GM18868 (cell line): ENCODE measurements around the gene LY9.

Experiments
- ATAC-seq: cut with Tn5 transposase; IDR thresholded peaks from one replicate; pipeline ENCODE4 v1.9.1; 2021; ENCODE audit warnings: mild to moderate bottlenecking, moderate library complexity; ENCODE audit not compliant: unreplicated experiment

LY9 gene

GRCh38 chr1:160800142-160800541 is 4.2 kb downstream of the LY9 start:
- ATAC-seq, result no peak

GRCh38 chr1:160800645-160801408 is 4.9 kb downstream of the LY9 start:
- no peak for ATAC-seq

- no peak for ATAC-seq
Measured at GRCh38 chr1:160801836-160802580, 6.0 kb downstream of the LY9 start.

DNA sequence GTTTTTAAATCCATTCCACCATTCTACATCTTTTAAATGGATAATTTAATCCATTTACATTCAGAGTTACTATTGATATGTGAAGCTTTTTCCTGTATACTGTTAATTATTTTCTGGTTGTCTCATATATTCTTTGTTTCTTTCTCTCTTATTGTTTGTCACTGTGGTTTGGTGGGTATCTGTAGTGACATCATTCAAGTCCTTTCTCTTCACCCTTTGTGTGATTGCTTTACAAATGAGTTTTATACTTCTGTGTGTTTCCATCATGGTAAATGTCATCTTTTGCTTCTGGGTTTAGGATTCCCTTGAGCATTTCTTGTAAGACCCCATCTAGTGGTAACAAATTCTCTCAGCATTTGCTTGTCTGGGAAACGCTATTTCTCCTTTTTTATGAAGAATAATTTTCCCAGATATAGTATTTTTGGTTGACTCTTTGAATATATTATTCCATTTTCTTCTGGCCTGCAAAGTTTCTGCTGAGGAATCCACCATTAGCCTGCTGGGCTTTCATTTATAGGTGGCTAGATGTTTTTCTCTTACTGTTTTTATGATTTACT is 10.2 kb downstream of the LY9 start:
- no peak for ATAC-seq

- ATAC-seq, result no peak
Measured at GRCh38 chr1:160806784-160807183, 10.8 kb downstream of the LY9 start.

GRCh38 chr1:160807247-160807646 is 11.3 kb downstream of the LY9 start:
- ATAC-seq, result no peak

DNA sequence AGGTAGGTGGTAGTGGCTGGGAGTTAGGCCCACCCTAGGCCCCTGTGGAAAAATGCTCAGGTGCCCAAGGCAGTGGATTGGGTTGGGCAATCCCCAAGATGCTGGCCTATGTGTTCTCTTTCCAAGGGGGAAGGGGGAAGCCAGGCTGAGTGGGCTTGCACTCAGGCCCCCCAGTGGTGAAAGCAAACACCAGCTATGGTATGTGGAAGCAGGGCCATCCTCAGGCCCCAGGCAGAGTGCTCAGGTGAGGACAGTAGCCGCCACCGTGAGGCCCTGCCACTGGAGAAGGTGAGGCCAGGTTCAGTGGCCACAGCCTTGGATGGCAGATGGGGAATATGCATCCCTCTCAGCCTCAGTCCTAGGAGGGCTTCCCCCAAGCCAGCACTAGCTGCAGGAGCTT is 11.8 kb downstream of the LY9 start:
- no peak for ATAC-seq

DNA sequence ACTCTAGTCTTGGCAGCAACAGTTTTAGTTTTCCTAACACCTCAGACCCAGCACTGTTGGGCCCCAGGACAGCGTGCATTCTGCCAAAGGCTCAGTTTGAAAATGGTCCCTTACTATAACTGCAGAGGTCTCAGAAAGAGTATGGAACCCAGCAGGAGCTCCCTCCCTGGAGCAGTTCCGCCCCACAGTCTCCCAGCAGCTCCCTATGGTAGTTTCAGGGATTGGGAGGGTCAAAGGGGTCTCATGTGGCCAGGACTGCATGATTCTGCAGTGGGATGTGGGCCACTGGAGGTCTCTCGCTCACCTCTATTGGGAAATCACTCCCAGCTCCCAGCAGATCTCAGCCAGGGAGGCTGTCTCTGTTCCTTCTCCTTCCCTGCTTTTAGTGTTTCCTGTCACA is 12.3 kb downstream of the LY9 start:
- no peak for ATAC-seq

GRCh38 chr1:160810486-160810885 is 14.5 kb downstream of the LY9 start:
- no peak for ATAC-seq

- no peak for ATAC-seq
Measured at GRCh38 chr1:160811147-160811546, 15.2 kb downstream of the LY9 start.

DNA sequence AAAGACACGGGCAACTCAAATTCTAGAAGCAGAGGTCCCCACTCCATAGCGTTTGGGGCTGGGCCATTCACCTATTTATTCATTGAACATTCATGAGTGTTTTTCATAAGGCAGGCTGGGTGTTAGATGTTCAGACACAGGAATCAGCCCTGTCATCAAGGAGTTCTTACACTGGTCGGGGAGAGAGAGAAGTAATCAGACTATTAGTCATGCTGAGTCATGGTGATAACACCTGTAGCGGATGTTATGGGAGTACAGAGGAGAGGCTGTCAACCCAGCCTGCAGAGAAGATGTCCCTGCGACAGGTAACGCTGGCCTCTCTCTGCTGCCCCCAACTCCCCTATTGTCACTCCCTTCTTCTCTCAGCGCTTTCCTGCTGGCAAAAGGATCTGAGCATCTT is 17.2 kb downstream of the LY9 start:
- no peak for ATAC-seq

DNA sequence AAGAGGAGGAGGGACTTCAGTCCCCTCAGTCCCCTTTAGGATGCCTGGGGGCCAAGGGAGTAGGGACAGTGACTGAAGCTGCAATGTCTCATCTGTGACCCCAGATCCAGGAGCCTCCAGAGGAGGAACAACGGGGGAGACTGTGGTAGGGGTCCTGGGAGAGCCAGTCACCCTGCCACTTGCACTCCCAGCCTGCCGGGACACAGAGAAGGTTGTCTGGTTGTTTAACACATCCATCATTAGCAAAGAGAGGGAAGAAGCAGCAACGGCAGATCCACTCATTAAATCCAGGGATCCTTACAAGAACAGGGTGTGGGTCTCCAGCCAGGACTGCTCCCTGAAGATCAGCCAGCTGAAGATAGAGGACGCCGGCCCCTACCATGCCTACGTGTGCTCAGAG is 18.3 kb downstream of the LY9 start:
- ATAC-seq, result no peak

GRCh38 chr1:160814856-160815255 is 18.9 kb downstream of the LY9 start:
- no peak for ATAC-seq

DNA sequence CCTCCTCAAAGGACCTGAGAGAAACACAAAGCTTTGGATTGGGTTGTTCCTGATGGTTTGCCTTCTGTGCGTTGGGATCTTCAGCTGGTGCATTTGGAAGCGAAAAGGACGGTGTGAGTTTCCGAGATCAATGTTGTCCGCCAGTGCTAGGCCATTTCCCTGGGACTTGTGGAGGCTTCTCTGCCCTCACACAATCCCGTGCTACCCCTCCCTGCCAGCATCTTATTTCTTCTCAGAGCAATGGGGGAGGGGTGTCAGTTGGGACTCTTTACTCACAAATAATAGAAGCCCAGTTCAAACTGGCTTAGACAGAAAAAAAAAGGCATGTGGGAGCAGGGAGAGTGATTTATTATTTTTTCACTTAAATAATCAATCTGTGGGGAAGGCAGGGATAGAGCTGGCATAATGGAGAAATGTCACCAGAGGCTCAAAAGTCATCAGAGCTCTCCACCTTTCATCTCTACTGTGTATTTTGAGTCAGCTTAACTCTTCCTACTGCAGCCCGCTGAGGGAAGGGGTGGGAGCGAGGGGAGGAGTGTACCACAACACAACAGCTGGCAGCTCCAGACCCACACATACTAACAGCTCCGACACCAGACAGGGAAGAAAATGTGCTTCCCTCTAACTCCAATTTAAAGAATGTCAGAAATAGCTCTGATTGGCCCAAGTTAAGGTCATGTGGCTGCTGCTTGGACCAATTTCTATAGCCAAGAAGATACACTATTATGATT is 22.4 kb downstream of the LY9 start:
- ATAC-seq, result no peak

- ATAC-seq, result no peak
Measured at GRCh38 chr1:160819186-160819585, 23.2 kb downstream of the LY9 start.

DNA sequence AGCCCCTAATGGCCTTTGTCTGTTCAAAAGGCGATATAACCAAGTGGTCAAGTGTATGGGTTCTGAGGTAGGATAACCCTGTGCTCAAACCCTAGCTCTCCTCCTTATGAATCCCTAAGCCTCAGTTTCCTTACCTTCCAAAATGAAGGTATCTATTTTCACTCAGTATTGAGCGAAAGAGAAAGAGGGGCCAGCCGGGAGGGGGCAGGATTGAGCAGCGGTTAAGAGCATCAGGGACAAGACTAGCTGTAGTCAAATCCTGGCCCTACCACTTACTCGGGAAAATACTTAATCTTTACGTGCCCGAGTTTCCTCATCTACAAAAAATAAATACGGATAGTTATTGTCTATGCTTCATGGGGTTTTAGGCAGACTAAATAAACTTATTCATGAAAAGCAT is 25.7 kb downstream of the LY9 start:
- no peak for ATAC-seq

- ATAC-seq, result no peak
Measured at GRCh38 chr1:160823296-160823695, 27.3 kb downstream of the LY9 start.

DNA sequence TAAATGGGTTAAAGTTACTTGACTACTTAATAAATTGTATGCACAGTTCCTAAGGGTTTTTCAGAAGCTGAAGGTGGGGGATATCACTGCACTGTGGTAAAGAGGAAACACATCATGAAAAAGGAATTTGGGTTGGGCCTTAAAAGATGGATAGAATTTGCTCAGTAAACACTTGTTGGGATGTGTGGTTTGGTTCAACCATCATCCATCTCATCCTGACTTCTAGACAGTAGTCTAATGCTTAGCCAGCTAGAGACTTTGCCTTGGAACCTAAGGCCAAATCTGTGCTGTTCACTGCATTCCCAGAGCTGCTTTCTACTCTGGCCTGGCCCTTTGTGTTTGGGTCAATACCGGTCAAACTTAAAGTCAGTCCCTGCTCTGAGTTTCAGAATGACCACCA is 30.6 kb downstream of the LY9 start:
- ATAC-seq, result no peak

- no peak for ATAC-seq
Measured at GRCh38 chr1:160827418-160827817, 31.4 kb downstream of the LY9 start.

GRCh38 chr1:160829766-160830165 is 33.8 kb downstream of the LY9 start:
- ATAC-seq, result no peak

DNA sequence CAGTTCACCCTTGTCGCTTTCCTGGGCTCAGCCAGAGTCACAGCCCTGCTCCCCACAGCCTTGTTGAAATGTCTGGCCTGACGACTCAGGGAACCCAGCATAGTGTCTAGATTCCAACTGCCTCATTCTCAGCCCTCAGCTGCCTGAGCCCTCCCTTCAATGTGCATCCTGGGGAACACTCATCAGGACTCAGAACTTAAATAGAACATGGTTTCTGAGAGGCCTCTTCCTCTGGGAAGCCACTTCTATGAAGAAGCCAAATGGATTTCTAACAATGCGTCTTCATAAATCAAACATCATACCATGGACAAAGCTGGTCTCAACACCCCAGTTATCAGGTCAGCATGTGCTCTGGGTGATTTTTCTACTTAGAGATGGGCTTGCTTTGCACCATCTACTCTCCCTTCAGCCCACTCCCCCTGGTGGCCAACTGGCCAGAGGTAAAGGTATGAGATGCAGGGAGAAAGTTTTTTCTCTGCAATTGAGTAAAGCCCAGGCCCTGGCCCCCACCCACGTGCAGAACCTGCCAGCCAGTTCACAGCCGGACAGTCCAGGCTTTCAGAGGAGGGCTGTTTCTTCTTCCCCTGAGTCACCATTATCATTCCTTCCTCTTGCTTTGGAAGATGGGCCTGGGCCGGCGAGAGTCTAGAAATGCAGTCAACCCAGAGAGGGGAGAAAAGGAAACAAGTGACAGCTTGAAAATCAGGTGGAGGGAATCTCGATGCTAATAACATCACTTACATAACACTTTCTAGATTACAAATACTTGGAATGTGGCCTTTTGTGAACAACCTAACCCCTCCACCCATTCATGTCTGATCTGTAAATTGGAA is 34.6 kb downstream of the LY9 start:
- peak; percentile 78 for ATAC-seq
